ENCODE data around the gene EFCAB7. TPM values are rescaled to one million over a fixed set of nuclear protein-coding genes. Genes with fewer than 3 reads are reported as not detected.

The EFCAB7 gene
- total RNA-seq, 1 experiment from 2014 or later, result 3.0 TPM

- Histone ChIP-seq H4K5ac (ENCODE audit: insufficient read length, low read depth, low read length) (no peak overlapping the region), H4K20me1 (ENCODE audit: control insufficient read depth, insufficient read depth, insufficient read length) (no peaks in the 10 kb centered on the region), H3T11ph (ENCODE audit: low read length) (no peak overlapping the region), H3K4me2 (ENCODE audit: insufficient read depth, insufficient read length, low read length) (no peak overlapping the region), H3K4me1 (ENCODE audit: insufficient read depth, low read length) (peaks cover 6% of the 10 kb centered on the region; the same call in 1 of the 2 replicates), H2BK120ac (ENCODE audit: low read depth, low read length, poor library complexity, severe bottlenecking) (no peak overlapping the region), H3K4ac (ENCODE audit: low read depth, low read length) (no peak overlapping the region), H3K23ac (ENCODE audit: insufficient read length, low read depth, low read length) (no peak overlapping the region), H3K79me2 (ENCODE audit: insufficient read depth, low read length) (no peaks in the 10 kb centered on the region; the same call in 1 of the 2 replicates), H2BK15ac (ENCODE audit: low read depth, low read length) (no peak overlapping the region), H2BK20ac (ENCODE audit: low read depth, low read length, poor library complexity, severe bottlenecking) (no peak overlapping the region), H2AFZ (ENCODE audit: low read length) (no peak overlapping the region), H3K56ac (ENCODE audit: insufficient read length, low read depth, low read length) (no peak overlapping the region), H3K23me2 (ENCODE audit: insufficient read length, low read depth, low read length, poor library complexity, severe bottlenecking) (no peaks in the 10 kb centered on the region), H3K9me3 (ENCODE audit: control insufficient read depth, low read depth, low read length) (no peaks in the 10 kb centered on the region), H2BK5ac (ENCODE audit: insufficient read length, low read length) (no peak overlapping the region), H3K27me3 (ENCODE audit: insufficient read depth, low read length) (no peaks in the 10 kb centered on the region), H3K27ac (ENCODE audit: insufficient read length, low read depth, low read length) (no peak overlapping the region), H4K8ac (replicated peaks; ENCODE audit: insufficient read length, low read depth, low read length) (no peak overlapping the region), H2AK5ac (ENCODE audit: insufficient read length, low read length) (no peak overlapping the region), H4K91ac (ENCODE audit: insufficient read length, low read depth, low read length) (no peak overlapping the region), H3K18ac (ENCODE audit: insufficient read length, low read depth, low read length) (no peak overlapping the region), H3K79me1 (ENCODE audit: insufficient read depth, low read depth, low read length, poor library complexity, severe bottlenecking) (no peaks in the 10 kb centered on the region), H3K9ac (ENCODE audit: extremely low read depth, insufficient read length, low read length) (no peak overlapping the region), H3K14ac (ENCODE audit: insufficient read depth, low read length) (no peak overlapping the region), H2BK12ac (ENCODE audit: insufficient read length, low read depth, low read length) (no peak overlapping the region)
- Mint-ChIP-seq H3K36me3 (ENCODE audit: insufficient read depth in 1 of 3, low read depth in 3 of 3) (peaks cover 0 to 2% (median 0%) of the 10 kb centered on the region in 3 experiments; a peak in 1 of 7 replicates), H3K9me3 (no peaks in the 10 kb centered on the region), H3K27ac (no peak overlapping the region; a peak in 1 of 7 replicates), H3K4me3 (no peak overlapping the region), H3K27me3 (ENCODE audit: low read depth) (no peaks in the 10 kb centered on the region; the same call in none of the 2 replicates), H3K4me1 (peaks cover 14 to 20% of the 10 kb centered on the region in 2 experiments)
- peak; percentile 37 for DNase-seq
- no CpG with 5 or more reads among the region's 4 CpGs for WGBS (ENCODE audit: extremely low coverage, insufficient read length, low lambda C conversion rate)
- TF ChIP-seq, protein P1, sequence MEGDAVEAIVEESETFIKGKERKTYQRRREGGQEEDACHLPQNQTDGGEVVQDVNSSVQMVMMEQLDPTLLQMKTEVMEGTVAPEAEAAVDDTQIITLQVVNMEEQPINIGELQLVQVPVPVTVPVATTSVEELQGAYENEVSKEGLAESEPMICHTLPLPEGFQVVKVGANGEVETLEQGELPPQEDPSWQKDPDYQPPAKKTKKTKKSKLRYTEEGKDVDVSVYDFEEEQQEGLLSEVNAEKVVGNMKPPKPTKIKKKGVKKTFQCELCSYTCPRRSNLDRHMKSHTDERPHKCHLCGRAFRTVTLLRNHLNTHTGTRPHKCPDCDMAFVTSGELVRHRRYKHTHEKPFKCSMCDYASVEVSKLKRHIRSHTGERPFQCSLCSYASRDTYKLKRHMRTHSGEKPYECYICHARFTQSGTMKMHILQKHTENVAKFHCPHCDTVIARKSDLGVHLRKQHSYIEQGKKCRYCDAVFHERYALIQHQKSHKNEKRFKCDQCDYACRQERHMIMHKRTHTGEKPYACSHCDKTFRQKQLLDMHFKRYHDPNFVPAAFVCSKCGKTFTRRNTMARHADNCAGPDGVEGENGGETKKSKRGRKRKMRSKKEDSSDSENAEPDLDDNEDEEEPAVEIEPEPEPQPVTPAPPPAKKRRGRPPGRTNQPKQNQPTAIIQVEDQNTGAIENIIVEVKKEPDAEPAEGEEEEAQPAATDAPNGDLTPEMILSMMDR (conservative IDR thresholded peaks at IDR 0.05), result no peak; the same call in 2 of the 3 replicates
These were observed 78.1 kb downstream of the EFCAB7 start for GRCh38 chr1:63601463-63601862.
